Endothelial cell of umbilical vein (primary cell): ENCODE data around the gene KIAA0232. TPM values are rescaled to one million over a fixed set of nuclear protein-coding genes. Genes with fewer than 3 reads are reported as not detected.
A peak's percentile ranks its signal among the peaks of the same experiment; 100 is the strongest.

Source experiments
- BruUV-seq: library from RNA; stranded (reverse); fragments of 400-500 nt; replicated peaks from 2 replicates; lab custom pipeline; 2021; lab: Mats Ljungman, UMichigan
- CTCF ChIA-PET: fragments of 300-600, 350-600 bp; sonication (Branson Sonifier 250); formaldehyde crosslinking; loops from one replicate; lab custom pipeline; 2021; ENCODE audit warnings: antibody characterized with exemption, inconsistent platforms; lab: Charles Lee
- POLR2A ChIA-PET: fragments of 300-600, 350-600 bp; sonication (Branson Sonifier 250); formaldehyde crosslinking; loops from one replicate; lab custom pipeline; 2021; ENCODE audit warnings: antibody characterized with exemption, inconsistent platforms; lab: Charles Lee
- DNase-seq: peaks from one replicate; pipeline ENCODE4 v3.0.0-alpha.2; 2011; ENCODE audit warnings: low read depth, low spot score
- FAIRE-seq: peaks from 2 replicates; lab custom pipeline; 2011; peaks lifted over from hg19 to GRCh38; lab: Jason Lieb, UNC
- H2AFZ ChIP-seq: 2 replicates; pipeline ENCODE4 v1.6.0; 2012; ENCODE audit warnings: low read depth, low read length, control low read depth, inconsistent platforms
- H3K27ac ChIP-seq: 2 replicates; pipeline ENCODE4 v1.5.1; 2011; ENCODE audit warnings: low read depth, mild to moderate bottlenecking, control low read depth, low read length, moderate library complexity; ENCODE audit not compliant: insufficient read depth
- H3K27me3 ChIP-seq, 2 experiments: 2 replicates each; pipeline versions ENCODE4 v1.6.0 to v1.6.1; 2011; ENCODE audit warnings: low read length in 2 of 2, mixed read lengths in 1 of 2; ENCODE audit not compliant: control insufficient read depth in 2 of 2, insufficient read depth in 2 of 2
- H3K36me3 ChIP-seq, 2 experiments: 2 replicates in 1 of 2; 3 replicates in 1 of 2; pipeline ENCODE4 v1.5.1; 2011; ENCODE audit warnings: low read length in 2 of 2, mild to moderate bottlenecking in 1 of 2, moderate library complexity in 1 of 2; ENCODE audit not compliant: control insufficient read depth in 2 of 2, insufficient read depth in 2 of 2; ENCODE audit errors: extremely low read depth in 1 of 2
- H3K4me1 ChIP-seq: 3 replicates; pipeline ENCODE4 v1.5.1; 2011; ENCODE audit warnings: mild to moderate bottlenecking, low read length; ENCODE audit not compliant: control insufficient read depth, insufficient read depth; ENCODE audit errors: extremely low read depth
- H3K4me2 ChIP-seq: 2 replicates; pipeline ENCODE4 v1.6.1; 2011; ENCODE audit warnings: low read length, control low read depth, mixed read lengths; ENCODE audit not compliant: insufficient read depth
- H3K4me3 ChIP-seq, 3 experiments: fragments of 200-600 bp in 1 of 3; sonication (generic), shearing (Covaris generic) in 1 of 3; replicated peaks in 1 of 3; 2 replicates each; pipeline ENCODE4 v1.5.1; 2011 to 2016; ENCODE audit warnings: control low read depth in 3 of 3, low read length in 3 of 3, mild to moderate bottlenecking in 2 of 3, inconsistent platforms in 1 of 3, low read depth in 1 of 3, moderate library complexity in 1 of 3; ENCODE audit not compliant: insufficient read depth in 1 of 3
- H3K79me2 ChIP-seq: 2 replicates; pipeline ENCODE4 v1.6.0; 2012; ENCODE audit warnings: low read length, inconsistent platforms; ENCODE audit not compliant: control insufficient read depth, insufficient read depth
- H3K9ac ChIP-seq: replicated peaks from 2 replicates; pipeline ENCODE3; 2011; ENCODE audit warnings: low read length, control low read depth; ENCODE audit not compliant: insufficient read depth; ENCODE audit errors: extremely low read depth
- H3K9me1 ChIP-seq: replicated peaks from 3 replicates; pipeline ENCODE4 v1.6.0; 2011; ENCODE audit warnings: mild to moderate bottlenecking, low read length; ENCODE audit not compliant: control insufficient read depth, insufficient read depth; ENCODE audit errors: extremely low read depth
- H3K9me3 ChIP-seq: replicated peaks from 2 replicates; pipeline ENCODE4 v1.5.1; 2012; ENCODE audit warnings: low read length, inconsistent platforms; ENCODE audit not compliant: control insufficient read depth, insufficient read depth
- H4K20me1 ChIP-seq: replicated peaks from 2 replicates; pipeline ENCODE3; 2011; ENCODE audit warnings: mild to moderate bottlenecking, low read length; ENCODE audit not compliant: control insufficient read depth, insufficient read depth; ENCODE audit errors: extremely low read depth
- EZH2 ChIP-seq: IDR thresholded peaks from 2 replicates; pipeline ENCODE4 v1.6.1; 2012; ENCODE audit warnings: borderline replicate concordance, low read depth, mild to moderate bottlenecking, moderate library complexity, low read length, inconsistent platforms; ENCODE audit not compliant: severe bottlenecking
- FOS ChIP-seq: IDR thresholded peaks from 2 replicates; pipeline ENCODE4 v1.6.1; 2011; ENCODE audit warnings: mild to moderate bottlenecking, low read length, moderate library complexity, borderline replicate concordance; ENCODE audit not compliant: insufficient read depth
- GATA2 ChIP-seq: IDR thresholded peaks from 2 replicates; pipeline ENCODE4 v1.7.0; 2011; ENCODE audit warnings: low read depth, mild to moderate bottlenecking, moderate library complexity, mixed read lengths, low read length; ENCODE audit not compliant: insufficient read length, insufficient read depth
- POLR2A ChIP-seq: IDR thresholded peaks from 2 replicates; pipeline ENCODE4 v1.6.1; 2012; ENCODE audit warnings: low read depth, mild to moderate bottlenecking, control low read depth, low read length
- POLR2AphosphoS5 ChIP-seq: IDR thresholded peaks from 2 replicates; pipeline ENCODE4 v1.6.1; 2012; ENCODE audit warnings: low read depth, mild to moderate bottlenecking, control low read depth, low read length, moderate library complexity; ENCODE audit not compliant: insufficient read depth
- dilution Hi-C: fragments of 300-500 bp; cut with MboI; formaldehyde crosslinking; loops from one replicate; pipeline ENCODE4 v1.15.0; 2019; ENCODE audit warnings: low sequenced_read_pairs; ENCODE audit not compliant: extremely low pct_ligation_motif_present
- intact Hi-C: fragments of 100-400 bp; cut with micrococcal nuclease; formaldehyde crosslinking; loops from one replicate; pipeline ENCODE4 v1.10.0; 2022
- polyA plus RNA-seq, 4 experiments: library from polyadenylated mRNA; depleted of rRNA in 3 of 4; stranded (reverse) in 3 of 4; unstranded in 1 of 4; fragments of >200 nt; gene quantifications; 2 replicates each; pipeline versions ENCODE4 v1.2.1 to v1.2.3, GENCODE V29; 2011 to 2012; ENCODE audit warnings: missing spikeins in 1 of 4
- total RNA-seq: library from RNA; stranded (reverse); gene quantifications from 2 replicates; pipeline ENCODE4 v1.2.3, GENCODE V29; 2021
- TF ChIP-seq, protein P1 (sequence below), 2 donors: IDR thresholded peaks; 1 replicate in 1 of 2; 2 replicates in 1 of 2; pipeline ENCODE4 v1.5.1; 2011; ENCODE audit warnings: low read length in 2 of 2, mild to moderate bottlenecking in 2 of 2, moderate library complexity in 2 of 2, control low read depth in 1 of 2, inconsistent platforms in 1 of 2, low read depth in 1 of 2; ENCODE audit not compliant: insufficient read depth in 1 of 2; ENCODE audit errors: extremely low read depth in 1 of 2

Gene KIAA0232
- total and polyA plus RNA-seq, 2 donors (not counting 3 experiments of a cell fraction or from before 2014, with no cell fraction given): 5.3 to 18.4 TPM

- Histone ChIP-seq H3K27ac (no peak overlapping the region), H3K4me2 (no peak overlapping the region), H3K9me3 (no peaks in the 10 kb centered on the region), H3K9ac (no peak overlapping the region), H3K4me1 (peaks cover 16% of the 10 kb centered on the region), H3K79me2 (no peaks in the 10 kb centered on the region), H3K9me1 (no peaks in the 10 kb centered on the region), H3K36me3 (no peaks in the 10 kb centered on the region), H4K20me1 (no peaks in the 10 kb centered on the region), H2AFZ (no peak overlapping the region), H3K4me3 (no peak overlapping the region), H3K27me3 (peaks cover 0 to 9% of the 10 kb centered on the region in 2 experiments)
- TF ChIP-seq GATA2 (no peak), FOS (no peak), POLR2A (no peak), EZH2 (no peak), POLR2AphosphoS5 (no peak)
- TF ChIP-seq, protein P1, sequence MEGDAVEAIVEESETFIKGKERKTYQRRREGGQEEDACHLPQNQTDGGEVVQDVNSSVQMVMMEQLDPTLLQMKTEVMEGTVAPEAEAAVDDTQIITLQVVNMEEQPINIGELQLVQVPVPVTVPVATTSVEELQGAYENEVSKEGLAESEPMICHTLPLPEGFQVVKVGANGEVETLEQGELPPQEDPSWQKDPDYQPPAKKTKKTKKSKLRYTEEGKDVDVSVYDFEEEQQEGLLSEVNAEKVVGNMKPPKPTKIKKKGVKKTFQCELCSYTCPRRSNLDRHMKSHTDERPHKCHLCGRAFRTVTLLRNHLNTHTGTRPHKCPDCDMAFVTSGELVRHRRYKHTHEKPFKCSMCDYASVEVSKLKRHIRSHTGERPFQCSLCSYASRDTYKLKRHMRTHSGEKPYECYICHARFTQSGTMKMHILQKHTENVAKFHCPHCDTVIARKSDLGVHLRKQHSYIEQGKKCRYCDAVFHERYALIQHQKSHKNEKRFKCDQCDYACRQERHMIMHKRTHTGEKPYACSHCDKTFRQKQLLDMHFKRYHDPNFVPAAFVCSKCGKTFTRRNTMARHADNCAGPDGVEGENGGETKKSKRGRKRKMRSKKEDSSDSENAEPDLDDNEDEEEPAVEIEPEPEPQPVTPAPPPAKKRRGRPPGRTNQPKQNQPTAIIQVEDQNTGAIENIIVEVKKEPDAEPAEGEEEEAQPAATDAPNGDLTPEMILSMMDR (IDR thresholded peaks at IDR 0.05; ENCODE audit: extremely low read depth in 1 of 2, insufficient read depth in 1 of 2, low read depth in 1 of 2, low read length in 2 of 2): peak in 1 of 2 donors; percentile 36
- ChIA-PET POLR2A (no interaction called here), CTCF (interaction anchor here (0.8 to 1.8 kb wide), 11 partner anchors 20 to 163 kb away, joined by 3 to 7 read pairs (median 4); partner anchors contain the start of genes GRPEL1 and TADA2B)
- no TSS peak for BruUV-seq
- FAIRE-seq (no peak), DNase-seq (peak; percentile 29)
- intact Hi-C loops (loop anchor here (5.0 kb wide), 1 partner anchor 65 kb away; no protein-coding TSS in a partner anchor), dilution Hi-C loops (no loop called here)
Measured at GRCh38 chr4:6907658-6908191, 125.2 kb downstream of the KIAA0232 start.
